GM18519 (cell line): ENCODE results near the gene KCNN4.

Experiments
- ATAC-seq: cut with Tn5 transposase; IDR thresholded peaks from one replicate; pipeline ENCODE4 v1.9.1; 2021; ENCODE audit warnings: mild to moderate bottlenecking, moderate library complexity; ENCODE audit not compliant: unreplicated experiment, low FRiP score

KCNN4 gene

DNA sequence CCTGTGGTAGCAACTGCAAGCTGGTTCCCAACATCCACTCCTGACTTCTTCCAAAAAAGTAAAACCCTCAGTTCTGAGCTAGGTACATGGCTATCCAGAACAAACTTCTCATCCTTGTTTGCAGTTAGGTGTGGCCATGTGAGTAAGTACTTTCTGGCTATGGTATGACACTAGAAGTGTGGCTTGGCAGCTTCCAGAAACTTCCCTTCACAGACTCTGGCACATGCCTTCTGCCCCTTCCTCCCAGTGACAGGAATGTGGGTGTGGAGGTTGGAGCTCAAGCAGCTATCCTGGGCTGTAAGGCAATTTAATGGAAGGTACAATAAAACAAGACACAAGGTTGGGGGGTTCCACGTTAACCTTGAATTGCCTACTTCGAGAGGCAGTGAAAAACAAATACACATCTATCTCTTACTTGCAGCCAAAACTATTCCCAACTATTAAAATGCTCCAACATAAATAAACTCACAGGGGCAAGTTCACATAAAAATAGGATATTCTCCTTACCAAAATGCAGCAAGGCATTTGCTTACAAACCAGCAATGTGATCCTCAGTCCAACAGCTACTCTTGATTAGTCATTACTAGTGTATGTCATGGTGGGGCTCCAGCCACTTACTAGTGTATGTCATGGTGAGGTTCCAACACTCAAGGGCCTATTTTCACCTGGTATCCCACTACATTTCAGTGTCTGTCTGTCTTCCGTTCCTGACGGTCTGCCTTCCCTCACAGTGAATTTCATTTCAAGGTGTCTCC is 29.1 kb downstream of the KCNN4 start:
- no peak for ATAC-seq

DNA sequence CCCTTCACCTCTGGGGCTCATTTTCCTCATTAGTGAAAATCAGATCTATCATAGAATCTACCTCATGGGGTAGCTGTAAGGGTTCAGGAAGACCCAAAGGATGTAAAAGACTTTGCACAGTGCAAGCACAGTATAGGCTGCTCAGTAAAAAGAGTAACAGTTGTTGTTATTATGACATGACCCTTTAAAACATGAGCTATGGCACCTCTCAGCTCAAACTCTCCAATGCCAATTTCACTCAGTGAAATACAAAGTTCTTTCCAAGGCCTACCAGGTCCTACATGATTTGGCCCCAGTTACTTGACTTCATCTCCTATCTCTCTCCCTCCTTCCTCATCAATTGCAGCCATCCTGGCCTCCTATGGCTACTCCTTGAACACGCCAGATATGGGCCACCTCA is 30.9 kb downstream of the KCNN4 start:
- ATAC-seq, result no peak

DNA sequence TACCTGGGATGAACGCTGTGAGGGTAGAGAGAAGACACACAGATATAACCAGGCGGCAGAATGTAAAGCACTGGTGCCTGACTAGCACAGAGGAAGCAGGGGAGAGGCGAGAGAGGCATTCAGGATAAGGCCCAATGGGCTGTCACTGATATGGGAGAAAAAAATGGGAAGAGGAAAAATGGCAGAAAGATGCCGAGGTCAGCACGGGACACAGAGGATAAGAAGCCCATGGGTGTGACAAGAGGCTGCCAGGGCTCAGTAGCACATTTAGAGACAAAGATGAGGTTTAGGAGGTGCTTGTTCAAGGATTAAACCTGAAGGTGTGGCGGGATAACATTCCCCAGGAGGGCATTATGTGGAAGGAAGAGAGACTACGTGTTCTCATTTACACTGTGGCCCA is 31.6 kb downstream of the KCNN4 start:
- ATAC-seq, result no peak

DNA sequence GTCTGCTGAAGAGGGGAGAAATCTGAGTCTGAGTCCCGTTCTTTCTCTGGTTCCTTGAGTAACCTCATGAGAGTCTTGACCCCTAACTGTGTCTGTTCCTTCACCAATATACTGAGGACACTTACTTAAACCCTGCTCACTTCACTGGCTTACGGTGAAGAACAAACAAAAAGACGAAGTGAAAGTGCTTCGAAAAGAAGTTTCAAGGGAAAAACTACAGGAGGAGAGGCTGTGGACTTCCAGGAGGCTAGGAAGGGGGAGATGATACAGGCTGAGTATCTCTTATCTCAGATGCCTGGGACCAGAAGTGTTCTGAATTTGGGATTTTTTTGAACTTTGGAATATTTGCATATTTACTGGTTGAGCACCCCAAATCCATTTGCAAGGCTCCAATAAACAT is 32.1 kb downstream of the KCNN4 start:
- no peak for ATAC-seq

DNA sequence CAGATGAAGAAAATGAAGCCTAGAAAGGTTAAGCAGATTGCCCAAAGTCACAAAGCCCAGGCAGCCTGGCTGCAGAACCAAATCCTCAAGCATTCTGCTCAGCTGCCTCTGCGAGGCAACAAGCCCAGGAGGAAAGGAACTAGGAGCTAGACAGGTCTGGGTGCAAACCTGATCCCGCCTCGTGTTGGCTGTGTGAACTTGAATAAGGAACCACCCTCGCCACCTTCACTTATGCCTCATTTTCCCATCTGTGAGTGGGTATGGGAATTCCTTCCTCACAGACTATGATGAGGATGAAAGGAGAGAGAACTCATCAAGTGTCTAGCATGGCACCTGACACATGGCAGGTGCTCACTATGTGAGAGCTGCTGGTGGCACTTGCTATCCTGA is 32.6 kb downstream of the KCNN4 start:
- ATAC-seq, result no peak

DNA sequence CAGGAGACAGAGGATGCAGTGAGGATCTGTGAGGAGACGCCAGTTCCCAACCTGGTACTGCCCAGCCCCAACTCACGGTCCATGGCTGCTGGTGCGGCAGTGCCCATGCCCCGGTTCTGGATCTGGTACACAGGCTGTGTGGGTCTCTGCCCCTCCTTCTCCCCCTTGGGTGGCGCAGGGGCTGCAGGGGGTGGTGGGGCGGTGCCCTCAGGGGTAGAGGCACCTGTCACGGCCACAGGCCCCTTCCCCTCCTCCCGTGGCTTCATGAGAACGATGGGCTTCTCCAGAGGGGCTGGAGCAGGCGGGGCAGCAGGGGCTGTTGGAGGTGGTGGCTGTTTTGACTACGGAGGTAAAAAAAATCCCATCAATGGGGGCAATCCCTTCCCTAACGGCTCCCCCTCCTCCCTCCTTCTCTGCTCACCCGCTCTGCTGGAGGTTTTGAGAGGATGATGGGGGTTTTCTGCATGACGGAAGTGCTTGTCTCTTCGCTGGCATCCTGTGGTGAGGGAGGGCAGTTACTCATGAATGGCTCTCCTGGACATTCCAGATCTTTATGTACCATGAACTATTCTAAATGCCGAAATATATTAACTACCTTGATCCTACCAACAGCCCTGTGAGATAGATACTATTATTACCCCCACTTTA is 33.1 kb downstream of the KCNN4 start:
- ATAC-seq, result no peak

DNA sequence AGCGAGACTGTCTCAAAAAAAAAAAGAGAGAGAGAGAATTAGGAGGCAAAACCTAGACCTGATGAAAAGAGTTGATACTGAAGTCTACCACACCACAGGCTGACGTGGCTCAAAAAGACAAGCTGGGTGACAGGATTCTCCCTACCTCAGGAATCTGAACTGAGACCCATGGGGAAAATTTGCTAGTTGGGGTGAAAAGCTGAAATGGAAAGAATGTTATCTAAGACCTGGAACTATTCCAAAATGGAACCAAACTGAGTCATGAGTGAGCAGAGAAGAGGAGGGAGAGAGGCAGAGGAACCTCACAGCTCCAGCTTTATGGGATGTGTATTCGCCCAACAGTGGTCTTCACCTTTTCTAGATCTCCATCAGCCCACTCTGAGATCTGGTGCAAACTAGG is 37.7 kb downstream of the KCNN4 start:
- no peak for ATAC-seq

DNA sequence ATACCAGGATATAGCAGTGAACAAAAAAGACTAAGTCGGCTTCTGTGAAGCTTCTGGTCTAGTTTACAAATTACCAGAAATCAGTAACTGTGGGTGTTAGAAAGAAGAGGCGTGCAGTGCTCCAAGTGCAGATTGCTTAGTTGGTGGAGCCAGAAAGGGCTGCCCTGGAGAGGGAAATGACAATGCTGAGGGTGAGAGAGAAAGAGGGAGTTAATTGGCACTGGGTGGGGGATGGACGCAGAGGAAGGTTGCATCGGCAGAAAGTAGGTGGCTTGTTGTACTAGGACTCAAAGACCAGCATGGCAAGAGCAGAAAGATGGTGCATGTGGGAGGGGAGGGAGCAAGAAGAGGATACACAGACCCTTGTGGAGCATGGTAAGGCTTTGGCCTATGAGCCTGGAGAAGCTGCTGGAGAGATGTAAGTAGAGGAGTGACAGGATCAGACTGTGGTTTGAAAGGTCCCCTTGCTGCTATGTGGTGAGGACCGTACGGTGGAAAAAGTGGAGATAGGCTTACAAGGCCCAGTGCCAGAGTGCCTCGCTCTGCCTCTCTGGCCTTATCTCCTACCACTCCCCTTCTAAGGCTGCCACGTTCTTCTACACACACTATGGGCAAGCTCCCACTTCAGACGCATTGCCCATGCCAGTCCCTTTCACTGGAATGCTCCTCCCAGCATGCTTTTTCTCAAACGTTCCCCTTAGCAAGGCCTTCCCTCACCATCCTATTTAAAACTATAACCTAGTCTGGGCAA is 39.5 kb downstream of the KCNN4 start:
- ATAC-seq, result no peak

DNA sequence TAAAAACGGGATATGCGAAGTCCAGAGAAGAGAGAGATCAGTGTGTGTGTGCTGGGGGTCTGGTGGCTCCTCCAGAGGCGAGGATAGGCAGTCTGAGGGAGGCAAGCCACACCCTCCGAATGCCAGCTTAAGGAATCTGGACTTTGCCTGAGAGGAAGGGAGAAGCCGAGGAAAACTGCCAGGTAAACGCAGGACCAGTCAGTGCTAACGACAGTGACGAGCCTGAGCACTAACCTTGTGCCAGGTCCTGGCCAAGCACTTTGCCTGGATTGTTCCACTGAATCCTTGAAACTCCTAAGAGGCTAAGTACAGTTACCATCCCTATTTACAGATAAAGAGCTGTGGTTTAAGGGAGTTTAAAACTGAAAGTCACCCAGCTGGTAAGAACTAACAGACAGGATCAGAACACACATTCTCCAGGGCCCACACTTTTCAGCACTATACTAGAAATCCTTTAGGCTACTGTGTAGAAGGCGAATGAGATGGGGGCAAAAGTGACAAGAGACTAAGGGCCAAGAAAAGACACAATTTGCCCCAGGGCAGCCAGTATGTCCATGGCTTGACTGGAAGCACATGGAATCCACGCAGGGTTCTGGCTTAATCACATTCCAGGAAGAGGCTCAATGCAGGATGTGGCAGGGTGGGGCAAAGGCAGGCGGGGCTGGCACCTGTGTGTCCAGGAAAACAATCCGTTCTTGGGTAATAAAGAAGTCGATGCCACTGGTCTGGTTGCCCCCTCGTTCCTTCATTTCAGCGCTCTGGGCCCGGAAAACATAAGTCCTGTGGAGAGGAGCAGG is 41.1 kb downstream of the KCNN4 start:
- ATAC-seq, result no peak

DNA sequence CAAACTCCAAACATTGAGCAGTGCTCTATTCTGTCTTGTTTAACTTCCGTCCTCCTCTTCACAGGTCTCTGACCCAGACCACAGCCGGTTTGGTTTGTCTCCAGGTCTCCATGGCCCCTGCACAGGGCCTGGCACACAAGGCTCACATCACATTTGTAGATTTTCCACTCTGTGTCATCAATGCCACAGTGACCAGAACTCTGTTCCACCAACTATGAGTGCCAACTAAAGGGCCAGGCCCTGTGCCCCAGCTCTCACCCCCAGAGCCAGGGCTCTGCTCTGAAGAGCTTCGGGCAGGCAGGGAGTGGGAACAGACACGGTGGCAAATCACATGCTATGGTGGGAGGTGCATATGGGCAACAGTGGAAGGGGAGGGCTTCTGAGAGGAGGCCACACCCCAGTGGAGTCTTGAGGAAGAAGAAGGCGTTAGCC is 42.0 kb downstream of the KCNN4 start:
- ATAC-seq, result no peak

DNA sequence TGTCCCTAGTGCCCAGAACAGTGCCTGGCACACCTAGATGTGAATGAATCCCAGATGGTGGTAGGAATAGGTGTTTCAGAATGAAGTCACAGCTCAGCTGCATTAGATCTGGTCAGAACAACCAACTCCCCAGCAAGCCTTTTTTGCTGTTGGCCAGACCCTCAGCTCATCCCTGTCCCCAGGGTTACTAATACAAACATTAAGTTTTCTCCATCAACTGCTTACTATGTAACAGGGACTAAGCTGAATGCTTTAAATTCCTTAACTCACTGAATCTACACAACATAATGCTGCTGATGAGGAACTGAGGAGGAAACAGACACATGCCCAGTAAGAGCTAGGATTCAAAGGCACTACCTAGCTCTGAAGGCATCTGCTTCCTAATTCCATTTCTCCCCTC is 44.8 kb downstream of the KCNN4 start:
- no peak for ATAC-seq

DNA sequence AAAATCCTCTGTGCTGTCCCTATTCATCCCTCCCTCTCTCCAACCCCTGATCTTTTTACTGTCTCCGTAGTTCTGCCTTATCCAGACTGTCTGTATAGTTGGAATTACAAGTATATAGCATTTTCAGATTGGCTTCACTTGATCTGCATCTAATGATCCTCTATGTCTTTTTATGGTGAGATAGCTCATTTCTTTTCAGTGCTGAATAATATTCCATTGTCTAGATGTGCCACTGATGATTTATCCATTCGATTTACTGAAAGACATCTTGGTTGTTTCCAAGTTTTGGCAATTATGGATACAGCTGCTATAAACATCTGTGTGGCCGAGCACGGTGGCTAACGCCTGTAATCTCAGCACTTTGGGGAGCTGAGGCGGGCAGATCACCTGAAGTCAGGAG is 45.8 kb downstream of the KCNN4 start:
- no peak for ATAC-seq

DNA sequence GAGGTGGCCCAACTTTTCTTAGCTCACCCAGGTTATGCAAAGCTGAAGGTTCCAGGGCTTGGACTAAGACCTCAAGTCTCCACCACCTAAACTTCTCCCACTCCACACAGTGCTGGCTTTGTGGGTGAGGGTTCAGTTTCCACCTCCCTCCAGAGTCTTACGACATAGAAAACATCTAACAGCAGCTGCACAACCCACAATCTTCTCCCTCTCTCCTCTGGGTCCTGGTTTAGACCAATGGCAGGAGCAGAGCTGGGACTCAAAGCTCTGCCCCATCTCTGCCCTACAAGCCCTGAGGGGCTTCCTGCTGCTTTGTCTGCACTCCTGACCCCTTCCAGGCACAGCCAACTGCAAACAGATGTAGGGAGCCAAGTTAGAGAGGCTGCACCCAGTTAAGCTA is 48.9 kb downstream of the KCNN4 start:
- no peak for ATAC-seq

DNA sequence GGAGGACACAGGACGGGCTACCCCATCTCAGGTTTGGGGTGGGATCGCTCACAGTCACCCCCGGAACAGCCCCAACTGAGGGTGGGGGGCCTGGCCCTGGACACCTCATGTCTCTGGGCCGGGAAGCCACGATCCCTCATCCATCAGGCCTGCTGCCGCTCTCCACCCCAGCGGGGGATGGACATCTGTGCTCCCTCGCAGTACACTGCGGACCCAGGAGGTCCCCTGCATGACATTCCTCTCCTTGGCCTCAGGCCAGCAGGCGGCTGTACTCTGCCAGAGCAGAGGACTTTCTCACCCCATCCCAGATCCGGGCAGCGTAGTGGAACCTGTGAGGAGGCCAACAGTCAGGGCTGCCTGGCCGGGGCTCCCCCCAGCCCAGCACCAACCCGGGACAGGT is 49.4 kb downstream of the KCNN4 start:
- ATAC-seq, result no peak

DNA sequence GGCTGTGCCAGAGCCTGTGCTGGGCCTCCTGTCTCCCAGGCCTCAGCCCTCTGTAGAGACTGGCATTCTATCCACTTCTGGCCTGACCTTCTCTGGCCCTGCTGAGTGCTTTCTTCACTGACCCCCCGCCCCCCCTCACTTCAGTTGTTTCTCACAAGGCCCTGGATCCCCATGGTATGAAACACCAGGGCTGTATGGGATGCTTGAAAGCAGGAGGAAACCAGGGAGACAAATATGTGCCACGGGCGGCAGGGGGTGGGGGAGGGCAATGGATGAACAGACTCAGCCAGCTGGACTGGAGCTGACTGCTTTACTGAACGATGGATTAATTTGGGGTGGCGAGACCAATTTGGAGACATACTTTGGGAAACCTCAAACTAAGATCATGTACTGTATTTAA is 50.9 kb downstream of the KCNN4 start:
- no peak for ATAC-seq

DNA sequence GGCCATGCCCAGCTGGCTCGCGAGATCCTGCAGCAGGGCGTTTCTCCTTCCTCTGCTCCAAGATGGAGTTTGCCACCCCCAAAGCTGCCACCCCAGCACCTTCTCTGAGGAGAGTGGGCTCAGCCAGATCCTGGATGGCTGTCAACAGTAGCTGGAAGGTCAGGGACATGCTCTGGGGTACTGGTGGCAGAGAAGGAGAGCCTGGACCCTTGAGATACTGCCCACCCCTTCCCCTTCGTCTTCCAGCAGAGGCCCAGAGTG is 53.2 kb downstream of the KCNN4 start:
- no peak for ATAC-seq

DNA sequence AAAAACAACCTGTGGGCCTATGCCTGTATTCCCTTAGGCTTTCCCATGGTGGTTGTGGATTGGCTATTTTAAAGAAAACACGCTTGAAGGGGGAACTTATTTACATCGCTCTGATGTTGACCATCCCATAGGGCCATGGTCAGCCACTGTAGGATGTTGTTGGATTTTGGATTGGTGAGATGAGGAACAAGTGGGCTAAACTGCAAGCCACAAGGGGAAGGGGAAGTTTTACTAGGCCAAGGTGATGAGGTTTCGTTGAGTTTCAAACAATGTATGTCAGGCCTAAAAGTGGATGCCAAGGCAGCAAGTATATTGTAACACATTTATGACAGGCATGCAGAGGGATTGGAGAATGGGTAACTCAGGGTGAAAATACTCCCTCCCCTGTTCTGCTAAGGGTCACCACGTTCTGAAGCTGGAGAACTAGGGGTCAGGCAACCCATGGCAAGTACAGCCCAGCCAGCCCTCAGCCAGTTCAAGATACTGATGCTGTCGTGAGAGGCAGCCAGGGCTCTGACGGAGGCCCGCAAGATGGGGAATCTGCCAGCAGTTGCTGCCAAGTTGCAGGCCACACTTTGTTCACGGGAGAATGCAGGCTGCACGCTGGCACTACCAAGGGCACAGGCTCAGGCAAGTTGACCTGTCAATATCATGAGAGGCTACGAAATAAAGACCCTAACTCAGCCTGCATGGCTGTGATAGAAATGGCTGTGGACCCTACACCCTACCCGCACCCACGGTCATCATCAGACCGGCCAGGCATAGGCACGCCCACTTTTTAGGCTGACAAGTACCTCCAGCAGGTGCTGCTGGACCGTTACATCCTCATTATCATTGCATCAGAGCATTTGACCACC is 53.8 kb downstream of the KCNN4 start:
- ATAC-seq, result no peak

DNA sequence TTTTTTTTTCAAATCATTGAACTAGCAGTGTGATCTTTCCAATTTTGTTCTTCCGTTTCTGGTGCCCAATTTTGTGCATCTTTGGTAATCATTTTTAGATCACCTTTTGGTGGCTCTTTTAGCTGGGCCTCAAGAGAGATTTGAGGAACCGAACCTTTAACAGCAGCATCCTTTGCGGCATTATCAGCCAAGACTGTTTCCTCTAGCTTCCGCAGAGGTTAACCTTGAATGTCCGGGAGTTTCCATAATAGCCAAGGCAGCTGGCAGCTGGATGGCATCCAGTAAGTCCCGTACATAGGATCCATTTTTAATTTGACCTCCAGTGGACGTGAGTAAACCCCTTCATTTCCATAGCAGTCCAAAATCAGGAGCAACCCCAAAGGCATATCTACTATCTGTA is 55.3 kb downstream of the KCNN4 start:
- no peak for ATAC-seq

DNA sequence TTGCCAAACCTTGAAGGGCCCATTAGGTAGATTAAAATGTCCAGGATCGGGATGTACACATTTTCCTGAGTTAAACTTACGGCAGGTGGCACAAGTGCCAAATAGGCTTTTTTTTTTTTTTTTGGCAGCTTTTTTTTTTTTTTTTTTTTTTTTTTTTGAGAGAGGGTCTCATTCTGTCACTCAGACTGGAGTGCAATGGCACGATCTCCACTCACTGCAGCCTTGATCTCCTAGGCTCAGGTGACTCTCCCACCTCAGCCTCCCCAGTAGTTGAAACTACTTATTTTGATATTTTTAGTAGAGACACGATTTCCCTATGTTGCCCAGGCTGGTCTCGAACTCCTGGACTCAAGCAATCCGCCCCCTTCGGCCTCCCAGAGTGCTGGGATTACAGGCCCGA is 55.9 kb downstream of the KCNN4 start:
- ATAC-seq, result no peak

DNA sequence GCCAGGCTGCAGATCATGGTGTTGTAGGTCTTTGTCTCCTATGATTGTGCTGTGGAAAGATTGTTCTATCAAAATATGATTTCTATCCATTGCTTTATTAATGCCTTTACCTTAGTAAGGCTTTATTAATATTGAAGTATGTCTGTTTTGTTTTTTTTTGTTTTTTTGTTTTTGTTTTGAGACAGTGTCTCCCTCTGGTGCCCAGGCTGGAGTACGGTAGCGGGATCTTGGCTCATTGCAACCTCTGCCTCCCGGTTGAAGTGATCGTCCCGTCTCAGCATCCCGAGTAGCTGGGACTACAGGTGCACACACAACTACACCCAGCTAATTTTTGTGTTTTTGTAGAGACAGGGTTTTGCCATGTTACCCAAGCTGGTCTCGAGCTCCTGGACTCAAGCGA is 57.2 kb downstream of the KCNN4 start:
- ATAC-seq, result no peak
